Trophoblast cell (in vitro differentiated cells and primary cell): ENCODE results near the gene EVI5.

Experiments
- DNase-seq, 2 donors: peaks; one replicate each; pipeline ENCODE4 v3.0.0-alpha.2; 2016
- H2AFZ ChIP-seq: 2 replicates; pipeline ENCODE4 v1.6.1; 2013; ENCODE audit warnings: low read length, moderate library complexity, mild to moderate bottlenecking; ENCODE audit not compliant: insufficient read depth, poor library complexity
- H2AK5ac ChIP-seq: 2 replicates; pipeline ENCODE4 v1.6.1; 2013; ENCODE audit warnings: mild to moderate bottlenecking, low read length
- H2BK120ac ChIP-seq: 2 replicates; pipeline ENCODE4 v1.6.1; 2013; ENCODE audit warnings: low read length, mild to moderate bottlenecking, moderate library complexity; ENCODE audit not compliant: insufficient read depth, poor library complexity
- H2BK12ac ChIP-seq: 2 replicates; pipeline ENCODE4 v1.6.1; 2013; ENCODE audit warnings: mild to moderate bottlenecking, low read length, moderate library complexity
- H2BK5ac ChIP-seq: 2 replicates; pipeline ENCODE4 v1.6.1; 2013; ENCODE audit warnings: low read length, low read depth, moderate library complexity, mild to moderate bottlenecking; ENCODE audit not compliant: poor library complexity
- H3K14ac ChIP-seq: 2 replicates; pipeline ENCODE4 v1.6.1; 2013; ENCODE audit warnings: mild to moderate bottlenecking, low read length
- H3K18ac ChIP-seq: 2 replicates; pipeline ENCODE4 v1.6.1; 2013; ENCODE audit warnings: mild to moderate bottlenecking, low read length
- H3K23ac ChIP-seq: 2 replicates; pipeline ENCODE4 v1.6.1; 2013; ENCODE audit warnings: low read length
- H3K27ac ChIP-seq: 2 replicates; pipeline ENCODE4 v1.5.1; 2013; ENCODE audit warnings: low read depth, mild to moderate bottlenecking, inconsistent platforms, low read length, moderate library complexity
- H3K27me3 ChIP-seq: 2 replicates; pipeline ENCODE4 v1.6.1; 2013; ENCODE audit warnings: inconsistent platforms, mild to moderate bottlenecking, low read length, moderate library complexity; ENCODE audit not compliant: insufficient read depth
- H3K36me3 ChIP-seq, 2 experiments: 1 replicate in 1 of 2; 2 replicates in 1 of 2; pipeline ENCODE4 v1.6.1; 2013; ENCODE audit warnings: low read length in 2 of 2, mild to moderate bottlenecking in 2 of 2, moderate library complexity in 1 of 2; ENCODE audit not compliant: insufficient read depth in 2 of 2, control insufficient read depth in 1 of 2
- H3K4ac ChIP-seq: 2 replicates; pipeline ENCODE4 v1.6.1; 2013; ENCODE audit warnings: low read depth, mild to moderate bottlenecking, low read length, moderate library complexity
- H3K4me1 ChIP-seq, 2 experiments: 1 replicate in 1 of 2; 2 replicates in 1 of 2; pipeline ENCODE4 v1.6.1; 2013; ENCODE audit warnings: low read length in 2 of 2, mild to moderate bottlenecking in 2 of 2, moderate library complexity in 1 of 2; ENCODE audit not compliant: insufficient read depth in 2 of 2, control insufficient read depth in 1 of 2
- H3K4me2 ChIP-seq: 2 replicates; pipeline ENCODE4 v1.6.1; 2013; ENCODE audit warnings: inconsistent platforms, mild to moderate bottlenecking, low read length, moderate library complexity
- H3K4me3 ChIP-seq: 2 replicates; pipeline ENCODE4 v1.5.1; 2013; ENCODE audit warnings: mild to moderate bottlenecking, low read depth, low read length, inconsistent platforms
- H3K79me1 ChIP-seq: one replicate; pipeline ENCODE4 v1.6.1; 2013; ENCODE audit warnings: low read length
- H3K79me2 ChIP-seq: 2 replicates; pipeline ENCODE4 v1.6.1; 2013; ENCODE audit warnings: low read length, mild to moderate bottlenecking; ENCODE audit not compliant: control insufficient read depth, insufficient read depth, poor library complexity
- H3K9ac ChIP-seq: 2 replicates; pipeline ENCODE4 v1.6.1; 2013; ENCODE audit warnings: mild to moderate bottlenecking, low read length
- H3K9me3 ChIP-seq: 2 replicates; pipeline ENCODE4 v1.6.1; 2013; ENCODE audit warnings: low read depth, mild to moderate bottlenecking, control low read depth, inconsistent platforms, low read length; ENCODE audit not compliant: insufficient read depth
- H4K12ac ChIP-seq: 2 replicates; pipeline ENCODE4 v1.6.1; 2013; ENCODE audit warnings: low read depth, mild to moderate bottlenecking, low read length, moderate library complexity
- H4K8ac ChIP-seq: 2 replicates; pipeline ENCODE4 v1.6.1; 2013; ENCODE audit warnings: low read depth, mild to moderate bottlenecking, low read length, moderate library complexity
- H4K91ac ChIP-seq: one replicate; pipeline ENCODE4 v1.6.1; 2013; ENCODE audit warnings: low read depth, mild to moderate bottlenecking, low read length, moderate library complexity
- WGBS: extraction: QIAGEN DNeasy Blood & Tissue Kit; methylation state at CpG from one replicate; pipeline ENCODE4 v1.1.7; 2013; ENCODE audit warnings: missing lambda C conversion rate; ENCODE audit not compliant: insufficient read length, insufficient coverage; ENCODE audit errors: extremely low coverage; 5-methylcytosine and 5-hydroxymethylcytosine counted together

EVI5 gene

DNA sequence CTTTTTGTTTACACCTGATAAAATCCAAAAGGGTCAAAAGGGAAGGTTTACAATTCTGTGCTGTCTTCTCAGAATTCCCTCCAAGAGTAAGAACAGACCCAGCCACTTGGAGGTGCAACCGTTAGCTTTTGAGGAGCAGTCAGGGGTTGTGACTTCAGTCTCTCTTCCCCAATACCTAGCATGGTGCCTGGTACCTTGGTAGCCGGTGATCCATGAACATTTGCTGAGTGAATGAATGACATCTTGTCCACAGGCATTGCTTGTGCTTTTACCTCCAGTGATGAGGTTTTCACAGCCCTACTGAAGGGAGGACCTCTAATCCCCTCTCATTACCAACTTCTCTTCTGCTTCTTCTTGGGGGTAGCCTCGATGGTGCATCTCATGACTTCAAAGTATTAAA, 309.9 kb downstream of the EVI5 start:
- no peaks in the 10 kb centered on the region for H3K4me1 ChIP-seq
- H2BK5ac ChIP-seq: no peak overlapping the region
- H3K4me2 ChIP-seq: no peak overlapping the region
- H3K79me1 ChIP-seq: no peaks in the 10 kb centered on the region
- H3K14ac ChIP-seq: no peak overlapping the region
- H3K4ac ChIP-seq: no peak overlapping the region
- H3K27ac ChIP-seq: no peak overlapping the region
- H3K23ac ChIP-seq: no peak overlapping the region
- H4K8ac ChIP-seq: no peak overlapping the region
- no peak overlapping the region for H2BK120ac ChIP-seq
- H3K9me3 ChIP-seq: peaks cover 5% of the 10 kb centered on the region
- no peak overlapping the region for H4K12ac ChIP-seq
- H3K79me2 ChIP-seq: no peaks in the 10 kb centered on the region
- no peak overlapping the region for H3K9ac ChIP-seq
- no peak for DNase-seq
- H2AFZ ChIP-seq: no peak overlapping the region
- H3K36me3 ChIP-seq: no peaks in the 10 kb centered on the region
- no peak overlapping the region for H2BK12ac ChIP-seq
- no peak overlapping the region for H2AK5ac ChIP-seq
- no peak overlapping the region for H3K4me3 ChIP-seq
- WGBS: no CpG with 5 or more reads among the region's 3 CpGs
- H4K91ac ChIP-seq: no peak overlapping the region
- H3K18ac ChIP-seq: no peak overlapping the region
- H3K27me3 ChIP-seq: peaks cover 15% of the 10 kb centered on the region

DNA sequence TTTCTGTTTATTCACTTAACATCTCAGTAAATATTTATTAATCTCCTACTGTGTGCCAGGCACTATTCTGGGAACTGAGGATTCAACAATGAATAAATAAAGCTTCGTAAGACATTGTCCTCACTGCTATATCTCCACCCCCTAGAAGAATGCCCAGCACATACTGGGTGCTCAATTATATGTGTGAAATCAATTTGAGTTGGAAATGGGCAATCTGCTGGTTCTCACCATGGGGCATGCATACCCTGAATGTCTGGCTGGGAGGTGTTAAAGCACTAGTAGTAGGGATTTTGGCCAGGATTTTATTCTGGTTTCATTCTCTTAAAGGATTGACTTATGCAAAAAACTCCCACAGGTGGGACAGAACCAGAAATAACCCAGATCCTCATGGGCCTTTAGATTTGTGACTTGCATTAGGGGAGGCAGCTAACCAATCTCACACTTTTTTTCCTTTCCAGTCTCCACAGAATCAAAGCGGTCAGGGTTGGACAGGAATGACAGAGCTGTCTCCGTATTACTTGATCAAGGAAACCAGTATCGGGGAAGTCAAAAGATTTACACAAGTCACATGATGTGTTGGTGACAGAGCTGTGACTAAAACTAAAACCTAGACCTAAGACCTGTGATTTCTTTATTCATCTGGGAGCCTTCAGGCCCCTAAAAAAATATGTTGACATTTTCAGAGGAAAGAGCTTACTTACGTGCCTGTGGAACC, 311.0 kb downstream of the EVI5 start:
- no peaks in the 10 kb centered on the region for H3K79me1 ChIP-seq
- H3K4me2 ChIP-seq: no peak overlapping the region
- no peak overlapping the region for H3K14ac ChIP-seq
- no peak overlapping the region for H3K18ac ChIP-seq
- H2BK120ac ChIP-seq: no peak overlapping the region
- no peak overlapping the region for H3K23ac ChIP-seq
- no peak overlapping the region for H3K4me3 ChIP-seq
- H3K9ac ChIP-seq: no peak overlapping the region
- no peak overlapping the region for H4K91ac ChIP-seq
- no peaks in the 10 kb centered on the region for H3K36me3 ChIP-seq
- DNase-seq: no peak
- H3K4me1 ChIP-seq: no peaks in the 10 kb centered on the region
- H3K79me2 ChIP-seq: no peaks in the 10 kb centered on the region
- no peak overlapping the region for H4K8ac ChIP-seq
- H2AFZ ChIP-seq: no peak overlapping the region
- no peak overlapping the region for H4K12ac ChIP-seq
- H3K27me3 ChIP-seq: peaks cover 5% of the 10 kb centered on the region
- no peak overlapping the region for H3K27ac ChIP-seq
- H2BK5ac ChIP-seq: no peak overlapping the region
- no peak overlapping the region for H2AK5ac ChIP-seq
- no peak overlapping the region for H3K4ac ChIP-seq
- H2BK12ac ChIP-seq: no peak overlapping the region
- WGBS: no CpG with 5 or more reads among the region's 5 CpGs
- peaks cover 4% of the 10 kb centered on the region for H3K9me3 ChIP-seq

DNA sequence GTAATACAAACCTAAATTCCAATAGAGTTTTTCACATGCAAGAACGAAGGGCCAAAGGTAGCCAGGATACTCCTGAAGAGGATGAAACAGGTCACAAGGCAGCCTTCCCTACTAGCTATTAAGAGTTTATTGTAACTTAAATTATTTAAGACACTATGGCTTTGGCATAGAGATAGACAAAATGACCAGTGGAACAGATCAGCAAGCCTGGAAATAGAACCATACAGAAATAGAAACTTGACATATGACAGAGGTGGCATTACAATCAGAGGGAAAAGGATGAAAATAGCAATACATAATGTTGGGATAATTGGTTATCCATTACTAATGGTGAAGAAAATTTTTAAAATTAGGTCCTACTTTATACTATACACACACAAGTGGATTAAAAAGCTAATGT, 314.7 kb downstream of the EVI5 start:
- Histone ChIP-seq H3K4ac (no peak overlapping the region), H3K27ac (no peak overlapping the region), H3K36me3 (no peaks in the 10 kb centered on the region), H3K4me1 (no peaks in the 10 kb centered on the region), H2BK120ac (no peak overlapping the region), H3K4me2 (no peak overlapping the region), H3K23ac (no peak overlapping the region), H4K12ac (no peak overlapping the region), H3K9me3 (no peaks in the 10 kb centered on the region), H4K91ac (no peak overlapping the region), H3K79me2 (no peaks in the 10 kb centered on the region), H3K4me3 (no peak overlapping the region), H3K14ac (no peak overlapping the region), H3K27me3 (no peaks in the 10 kb centered on the region), H2AK5ac (no peak overlapping the region), H2AFZ (no peak overlapping the region), H3K9ac (no peak overlapping the region), H4K8ac (no peak overlapping the region), H2BK12ac (no peak overlapping the region), H3K18ac (no peak overlapping the region), H3K79me1 (no peaks in the 10 kb centered on the region), H2BK5ac (no peak overlapping the region)
- no peak for DNase-seq
- WGBS: no CpG with 5 or more reads among the region's 1 CpG

DNA sequence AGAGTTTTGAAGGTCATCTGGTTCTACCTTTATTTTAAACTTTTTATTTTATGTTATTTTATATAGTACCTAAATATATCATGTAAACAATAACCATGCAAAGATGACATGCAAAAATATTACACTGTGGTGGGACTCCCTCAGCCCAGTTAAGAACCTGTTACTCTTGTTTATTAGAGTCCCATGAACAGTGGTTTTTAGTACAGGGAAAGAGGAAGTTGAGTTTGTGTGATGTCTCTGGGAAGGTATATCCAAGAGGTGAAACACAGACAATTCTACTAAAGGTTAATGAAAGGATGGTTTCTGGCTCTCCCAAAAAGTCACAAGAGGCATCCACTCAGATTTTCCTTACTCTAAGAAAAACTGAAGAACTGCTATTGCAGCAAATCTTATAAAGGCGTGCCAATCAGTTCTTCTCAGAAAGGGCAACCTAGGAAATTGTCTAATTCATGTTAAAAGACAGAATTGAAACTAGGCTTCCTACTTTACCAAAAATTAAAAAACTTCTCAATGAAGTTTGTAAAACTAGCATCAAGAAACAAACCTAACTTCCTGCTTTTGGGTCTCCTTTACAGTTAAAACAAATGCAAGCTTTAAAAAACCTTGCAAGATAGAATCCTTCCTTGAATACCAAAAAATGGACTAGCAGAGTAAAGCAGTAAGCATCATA, 318.1 kb downstream of the EVI5 start:
- no CpG with 5 or more reads among the region's 1 CpG for WGBS
- no peak for DNase-seq

More for the DNA sequence above, 318.1 kb downstream of the EVI5 start:
- Histone ChIP-seq H3K14ac (no peak overlapping the region), H4K12ac (no peak overlapping the region), H3K36me3 (no peaks in the 10 kb centered on the region), H3K27ac (no peak overlapping the region), H4K8ac (no peak overlapping the region), H3K79me2 (no peaks in the 10 kb centered on the region), H2AFZ (no peak overlapping the region), H3K79me1 (no peaks in the 10 kb centered on the region), H3K9ac (no peak overlapping the region), H2BK120ac (no peak overlapping the region), H3K23ac (no peak overlapping the region), H3K18ac (no peak overlapping the region), H3K4me1 (no peaks in the 10 kb centered on the region), H3K4me2 (no peak overlapping the region), H3K9me3 (no peaks in the 10 kb centered on the region), H4K91ac (no peak overlapping the region), H3K27me3 (no peaks in the 10 kb centered on the region), H2BK12ac (no peak overlapping the region), H3K4ac (no peak overlapping the region), H2AK5ac (no peak overlapping the region), H2BK5ac (no peak overlapping the region), H3K4me3 (no peak overlapping the region)
